AG09319 (cell line): Measurements from ENCODE around the gene USP43.

Experiments
- DNase-seq: peaks from one replicate; pipeline ENCODE4 v3.0.0-alpha.2; 2010; ENCODE audit warnings: low read depth; ENCODE audit errors: extremely low read depth
- TF ChIP-seq, protein P1 (sequence below): IDR thresholded peaks from 2 replicates; pipeline ENCODE4 v1.5.1; 2011; ENCODE audit warnings: low read depth, mild to moderate bottlenecking, inconsistent platforms, low read length, moderate library complexity

The USP43 gene

DNA sequence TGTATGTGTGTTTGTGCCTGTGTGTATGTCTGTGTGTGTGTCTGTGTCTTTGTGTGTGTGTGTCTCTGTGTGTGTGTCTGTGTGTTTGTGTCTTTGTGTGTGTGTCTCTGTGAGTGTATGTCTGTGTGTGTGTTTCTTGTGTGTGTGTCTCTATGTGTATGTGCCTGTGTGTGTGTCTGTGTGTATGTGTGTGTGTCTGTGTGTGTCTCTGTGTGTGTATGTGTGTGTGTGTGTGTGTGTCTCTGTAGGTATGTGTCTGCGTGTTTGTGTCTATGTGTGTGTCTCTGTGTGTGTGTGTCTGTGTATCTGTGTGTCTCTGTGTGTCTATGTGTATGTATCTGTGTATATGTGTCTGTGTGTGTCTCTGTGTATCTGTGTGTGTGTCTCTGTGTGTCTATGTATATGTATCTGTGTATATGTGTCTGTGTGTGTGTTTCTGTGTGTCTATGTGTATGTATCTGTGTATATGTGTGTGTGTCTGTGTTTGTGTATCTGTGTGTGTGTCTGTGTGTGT, 70.2 kb downstream of the USP43 start:
- TF ChIP-seq, protein P1, sequence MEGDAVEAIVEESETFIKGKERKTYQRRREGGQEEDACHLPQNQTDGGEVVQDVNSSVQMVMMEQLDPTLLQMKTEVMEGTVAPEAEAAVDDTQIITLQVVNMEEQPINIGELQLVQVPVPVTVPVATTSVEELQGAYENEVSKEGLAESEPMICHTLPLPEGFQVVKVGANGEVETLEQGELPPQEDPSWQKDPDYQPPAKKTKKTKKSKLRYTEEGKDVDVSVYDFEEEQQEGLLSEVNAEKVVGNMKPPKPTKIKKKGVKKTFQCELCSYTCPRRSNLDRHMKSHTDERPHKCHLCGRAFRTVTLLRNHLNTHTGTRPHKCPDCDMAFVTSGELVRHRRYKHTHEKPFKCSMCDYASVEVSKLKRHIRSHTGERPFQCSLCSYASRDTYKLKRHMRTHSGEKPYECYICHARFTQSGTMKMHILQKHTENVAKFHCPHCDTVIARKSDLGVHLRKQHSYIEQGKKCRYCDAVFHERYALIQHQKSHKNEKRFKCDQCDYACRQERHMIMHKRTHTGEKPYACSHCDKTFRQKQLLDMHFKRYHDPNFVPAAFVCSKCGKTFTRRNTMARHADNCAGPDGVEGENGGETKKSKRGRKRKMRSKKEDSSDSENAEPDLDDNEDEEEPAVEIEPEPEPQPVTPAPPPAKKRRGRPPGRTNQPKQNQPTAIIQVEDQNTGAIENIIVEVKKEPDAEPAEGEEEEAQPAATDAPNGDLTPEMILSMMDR, result no peak
- no peak for DNase-seq

DNA sequence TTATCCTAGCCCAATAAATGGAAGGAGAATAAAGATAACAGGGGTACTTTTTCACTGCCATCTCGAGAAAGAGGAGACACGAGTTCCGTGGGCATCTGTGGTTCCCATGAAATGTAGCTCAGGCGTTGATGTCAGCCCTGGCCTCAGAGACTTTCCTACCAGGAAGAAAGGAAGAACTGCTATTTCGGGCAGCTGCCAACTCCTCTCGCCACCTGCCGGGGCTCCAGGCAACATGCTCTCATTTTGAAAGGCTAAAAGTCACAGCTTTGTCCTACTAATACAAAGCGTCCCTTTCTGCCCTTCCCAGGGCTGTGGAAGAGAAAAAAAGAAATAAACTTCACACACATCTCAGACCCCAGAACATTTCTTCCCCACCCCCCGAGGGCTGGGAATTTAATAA, 80.3 kb downstream of the USP43 start:
- TF ChIP-seq, protein P1, result no peak; the same call in 1 of the 2 replicates
- DNase-seq, result no peak

DNA sequence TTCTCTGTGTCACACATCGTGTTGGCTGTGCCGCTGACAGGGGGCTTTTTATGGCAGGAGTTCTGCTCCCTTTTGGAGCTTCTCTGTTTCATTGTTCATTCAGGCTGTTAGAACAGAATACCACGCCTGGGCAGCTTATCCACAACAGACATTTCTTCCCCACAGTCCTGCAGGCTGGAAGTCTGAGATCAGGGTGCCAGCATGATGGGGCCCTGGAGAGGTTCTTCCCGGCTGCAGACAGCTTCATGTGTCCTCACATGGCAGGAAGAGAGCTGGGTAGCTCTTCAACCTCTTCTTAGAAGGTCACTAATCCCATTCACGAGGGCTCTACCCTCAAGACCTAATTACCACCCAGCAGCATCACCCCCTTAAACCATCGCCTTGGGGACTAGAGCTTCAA, 81.0 kb downstream of the USP43 start:
- TF ChIP-seq, protein P1, result no peak
- no peak for DNase-seq

DNA sequence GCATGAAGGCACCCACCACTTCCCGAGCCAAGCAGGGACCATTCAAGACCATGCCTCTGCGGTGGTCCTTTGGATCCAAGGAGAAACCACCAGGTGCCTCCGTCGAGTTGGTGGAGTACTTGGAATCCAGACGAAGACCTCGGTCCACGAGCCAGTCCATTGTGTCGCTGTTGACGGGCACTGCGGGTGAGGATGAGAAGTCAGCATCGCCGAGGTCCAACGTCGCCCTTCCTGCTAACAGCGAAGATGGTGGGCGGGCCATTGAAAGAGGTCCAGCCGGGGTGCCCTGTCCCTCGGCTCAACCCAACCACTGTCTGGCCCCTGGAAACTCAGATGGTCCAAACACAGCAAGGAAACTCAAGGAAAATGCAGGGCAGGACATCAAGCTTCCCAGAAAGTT, 82.7 kb downstream of the USP43 start:
- TF ChIP-seq, protein P1, result no peak
- no peak for DNase-seq

DNA sequence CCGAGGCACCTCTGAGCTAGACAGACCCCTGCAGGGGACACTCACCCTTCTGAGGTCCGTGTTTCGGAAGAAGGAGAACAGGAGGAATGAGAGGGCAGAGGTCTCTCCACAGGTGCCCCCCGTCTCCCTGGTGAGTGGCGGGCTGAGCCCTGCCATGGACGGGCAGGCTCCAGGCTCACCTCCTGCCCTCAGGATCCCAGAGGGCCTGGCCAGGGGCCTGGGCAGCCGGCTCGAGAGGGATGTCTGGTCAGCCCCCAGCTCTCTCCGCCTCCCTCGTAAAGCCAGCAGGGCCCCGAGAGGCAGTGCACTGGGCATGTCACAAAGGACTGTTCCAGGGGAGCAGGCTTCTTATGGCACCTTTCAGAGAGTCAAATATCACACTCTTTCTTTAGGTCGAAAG, 83.2 kb downstream of the USP43 start:
- no peak for DNase-seq
- TF ChIP-seq, protein P1, result no peak

DNA sequence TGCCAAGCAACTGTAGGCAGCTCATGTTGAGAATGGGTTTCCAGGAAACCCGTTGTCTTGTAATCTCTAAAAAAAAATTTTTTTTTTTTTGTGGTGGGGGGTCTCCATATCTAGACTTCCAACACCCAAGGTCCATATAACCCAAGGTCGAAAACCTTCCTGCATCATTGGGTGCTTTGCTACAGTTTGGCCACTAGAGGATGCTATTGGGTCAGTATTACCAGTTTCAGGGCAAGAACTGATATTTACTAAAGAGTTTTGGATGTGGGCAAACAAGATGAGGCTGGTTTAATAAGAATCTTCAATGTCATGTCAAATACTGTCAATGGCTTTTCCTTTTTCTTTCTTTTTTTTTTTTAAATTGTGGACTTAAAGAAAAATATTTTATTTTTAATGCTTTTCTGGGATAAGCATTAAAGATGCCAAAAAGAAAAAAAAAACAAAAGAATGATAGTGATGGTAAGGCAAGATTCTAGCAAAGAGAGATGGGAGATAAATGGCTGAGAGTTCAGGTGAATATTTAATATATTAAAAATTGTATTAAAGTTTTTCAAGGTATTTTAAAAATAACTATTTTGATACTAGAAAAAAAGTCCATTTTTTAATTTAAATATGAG, 83.8 kb downstream of the USP43 start:
- TF ChIP-seq, protein P1, result no peak; the same call in none of the 2 replicates
- peak; percentile 16 for DNase-seq

DNA sequence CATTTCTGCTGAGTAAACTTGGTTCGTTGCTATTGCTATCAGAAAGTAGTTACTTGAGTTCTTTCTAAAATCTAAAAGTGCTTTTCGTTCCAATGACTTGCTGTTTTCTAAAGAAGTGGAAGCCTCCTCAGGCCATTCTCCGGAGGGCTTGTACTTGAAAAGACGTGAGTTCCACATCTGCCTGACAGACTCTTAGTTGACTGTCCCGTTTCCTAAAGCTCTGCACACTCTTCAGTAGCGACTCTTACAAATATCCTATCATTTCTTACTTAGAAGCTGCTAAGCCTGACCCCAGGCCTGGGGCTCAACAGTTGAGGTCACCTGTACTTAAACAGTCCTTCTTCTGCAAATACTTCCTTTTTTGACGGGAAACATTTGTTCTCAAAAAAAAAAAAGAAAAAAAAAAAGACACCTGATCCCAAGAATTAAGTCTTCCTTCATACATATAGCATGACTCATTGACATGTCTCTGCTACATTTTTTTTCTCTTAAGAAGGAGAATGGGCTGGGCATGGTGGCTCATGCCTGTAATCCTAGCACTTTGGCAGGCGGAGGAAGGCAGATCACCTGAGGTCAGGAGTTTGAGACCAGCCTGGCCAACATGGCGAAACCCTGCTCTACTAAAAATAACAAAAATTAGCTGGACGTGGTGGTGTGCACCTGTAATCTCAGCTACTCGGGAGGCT, 84.6 kb downstream of the USP43 start:
- TF ChIP-seq, protein P1, result no peak
- no peak for DNase-seq
